NK-92 (cell line): ENCODE data around the gene NAMPT.
"Not testable (repeated sequence)": the region's sequence is repeated elsewhere in the genome, so short reads cannot be mapped to it uniquely, and the experiment has no call there.

Source experiments
- DNase-seq: peaks from one replicate; lab custom pipeline; 2025; ENCODE audit not compliant: unreplicated experiment; lab: John Stamatoyannopoulos, UW

NAMPT gene

GRCh38 chr7:106234425-106234824 is 50.4 kb downstream of the NAMPT start:
- DNase-seq: no peak

- no peak for DNase-seq
Observed at GRCh38 chr7:106231856-106232490, 52.8 kb downstream of the NAMPT start.

DNA sequence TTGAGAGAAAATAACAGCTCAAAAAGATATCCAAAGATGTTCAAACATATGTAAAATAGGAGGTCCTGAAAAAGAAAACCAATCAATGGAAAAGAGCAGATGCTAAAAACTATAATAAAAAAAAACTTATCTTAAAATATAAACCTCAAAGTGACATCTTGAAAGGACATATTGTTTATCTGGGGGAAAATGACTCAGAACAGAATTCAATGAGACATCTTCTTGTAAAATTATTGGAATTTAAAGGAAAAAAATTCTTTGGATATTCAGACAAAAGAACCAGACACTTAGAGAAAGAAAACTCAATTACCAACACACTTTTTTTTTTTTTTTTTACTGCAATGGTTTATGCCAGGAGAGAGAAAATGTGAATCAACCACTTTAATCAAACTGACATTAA is 58.9 kb downstream of the NAMPT start:
- DNase-seq: no peak

DNA sequence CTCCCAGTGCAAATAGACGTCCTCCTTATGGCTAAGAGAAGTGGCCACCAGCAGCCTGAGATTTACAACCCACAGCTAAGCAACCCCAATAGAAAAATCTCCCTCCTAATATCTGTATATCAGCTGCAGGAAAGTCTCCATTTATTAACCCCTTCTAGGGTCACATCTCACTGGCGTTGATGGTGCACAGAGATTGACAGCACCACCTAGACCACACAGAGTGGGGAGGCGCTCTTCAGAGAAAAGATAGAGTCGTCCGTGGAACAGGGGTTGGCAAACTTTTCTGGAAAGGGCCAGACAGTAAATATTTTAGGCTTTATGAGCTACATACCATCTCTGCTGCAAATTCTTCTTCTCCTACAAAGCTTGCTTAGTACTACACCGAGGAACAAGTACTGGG is 60.0 kb downstream of the NAMPT start:
- DNase-seq: no peak

- no peak for DNase-seq
Observed at GRCh38 chr7:106223156-106223555, 61.6 kb downstream of the NAMPT start.

GRCh38 chr7:106222545-106222944 is 62.2 kb downstream of the NAMPT start:
- DNase-seq: no peak

DNA sequence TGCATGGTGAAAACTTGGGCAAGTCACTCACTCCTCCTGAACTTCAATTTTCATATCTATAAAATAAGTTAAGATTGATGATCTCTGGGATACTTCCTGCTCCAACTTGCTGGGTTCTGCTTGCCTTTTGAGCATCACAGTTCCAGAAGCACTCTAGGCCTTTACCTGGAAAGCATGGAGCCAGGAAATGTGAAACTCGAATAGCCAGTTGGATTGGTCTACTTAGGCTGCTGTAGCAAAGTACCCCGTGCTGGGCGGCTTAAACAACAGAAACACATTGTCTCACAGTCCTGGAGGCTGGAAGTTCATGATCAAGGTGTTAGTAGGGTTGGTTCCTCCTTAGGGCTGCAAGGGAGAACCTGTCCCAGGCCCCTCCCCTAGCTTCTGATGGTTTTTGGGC is 64.5 kb downstream of the NAMPT start:
- DNase-seq: no peak

GRCh38 chr7:106219170-106219569 is 65.6 kb downstream of the NAMPT start:
- no peak for DNase-seq

DNA sequence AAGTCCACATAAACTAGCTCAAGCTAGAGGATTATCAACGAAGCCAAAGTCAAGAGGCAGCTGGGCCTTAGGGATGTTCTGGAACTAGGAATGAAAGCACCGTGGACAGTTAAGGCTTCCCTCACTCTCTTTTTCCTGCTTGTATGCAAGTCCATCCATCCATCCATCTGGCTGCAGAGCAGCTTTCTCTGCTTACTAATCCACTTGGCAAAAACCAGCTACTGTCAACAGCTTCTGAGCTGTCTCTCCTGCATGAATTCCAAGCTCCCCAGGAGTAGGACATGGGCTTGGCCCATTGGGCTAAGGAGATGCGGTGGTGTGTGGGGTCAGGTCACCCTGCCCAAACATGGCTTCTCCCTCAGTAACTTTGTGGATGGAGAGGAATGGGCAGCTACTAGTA is 66.2 kb downstream of the NAMPT start:
- DNase-seq: no peak

DNA sequence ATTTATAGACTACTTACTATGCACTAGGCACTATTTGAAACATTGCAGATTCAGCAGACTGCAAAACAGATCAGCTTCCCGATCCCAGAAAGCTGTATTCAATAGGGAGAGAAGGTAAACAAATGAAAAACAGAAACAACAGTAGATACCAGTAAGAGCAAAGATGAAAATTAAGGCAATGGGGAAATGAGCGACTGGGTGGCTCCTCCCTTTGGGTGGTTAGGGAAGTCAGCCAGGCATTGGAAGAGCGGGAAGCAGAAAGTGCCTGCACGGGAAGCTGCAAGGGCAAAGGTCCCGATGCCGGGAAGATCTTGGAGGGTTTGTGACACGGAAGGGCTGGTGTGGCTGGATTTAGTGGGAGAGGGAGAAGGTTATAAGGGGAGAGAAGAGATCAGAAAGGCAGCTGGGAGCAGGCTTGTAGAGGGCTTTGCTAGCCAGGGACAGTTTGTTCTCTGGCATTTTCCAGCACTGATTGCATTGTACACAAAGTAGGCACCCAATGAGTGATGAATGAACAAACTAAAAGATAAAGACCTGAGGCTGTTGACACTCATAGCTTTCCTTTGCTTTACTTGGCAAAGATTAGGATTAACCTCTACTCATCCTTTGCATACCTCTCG is 67.8 kb downstream of the NAMPT start:
- DNase-seq: no peak

DNA sequence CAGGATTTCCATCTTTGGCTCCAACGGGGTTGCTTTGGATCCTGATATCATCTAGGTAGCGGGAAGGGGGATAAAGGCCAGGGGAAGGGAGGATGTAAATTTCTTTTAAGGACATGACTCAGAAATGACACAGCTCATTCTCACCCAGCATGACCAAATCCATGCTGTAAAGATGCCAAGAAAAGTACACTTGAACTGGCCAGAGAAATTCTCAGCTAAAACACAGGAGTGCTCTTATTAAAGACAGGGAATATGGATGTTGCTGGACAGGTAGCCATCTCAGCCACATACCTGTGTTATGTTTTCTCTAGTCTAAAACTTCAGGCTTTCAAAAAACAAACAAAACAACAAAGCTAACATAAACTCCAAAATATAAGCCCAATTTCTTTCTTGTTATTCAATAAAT is 68.3 kb downstream of the NAMPT start:
- DNase-seq: no peak

DNA sequence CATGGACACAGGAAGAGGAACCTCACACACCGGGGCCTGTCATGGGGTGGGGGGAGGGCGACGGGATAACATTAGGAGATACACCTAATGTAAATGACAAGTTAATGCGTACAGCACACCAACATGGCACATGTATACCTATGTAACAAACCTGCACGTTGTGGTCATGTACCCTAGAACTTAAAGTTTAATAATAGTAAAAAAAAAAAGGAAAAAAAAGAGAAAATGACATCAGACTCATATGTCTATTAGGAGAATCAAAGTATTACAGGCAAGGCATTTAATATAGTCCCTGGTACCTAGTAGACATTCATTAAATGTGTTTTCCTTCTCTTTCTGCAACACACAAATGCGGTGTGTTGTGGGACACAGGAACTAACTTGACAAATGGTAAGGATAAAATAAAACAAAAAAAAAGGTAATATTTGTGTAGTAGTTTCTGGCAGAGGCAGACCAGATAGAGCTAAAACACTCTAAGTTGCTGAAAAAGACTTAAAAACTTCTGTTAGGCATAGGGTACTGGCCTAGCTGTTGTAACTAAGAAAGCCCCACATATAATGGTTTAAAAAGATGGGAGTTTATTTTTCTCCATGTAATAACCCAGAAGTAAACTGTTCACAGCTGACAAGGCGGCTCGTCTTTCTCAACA is 68.8 kb downstream of the NAMPT start:
- DNase-seq: no peak

- DNase-seq: not testable (repeated sequence)
Observed at GRCh38 chr7:106208944-106209343, 75.8 kb downstream of the NAMPT start.

- no peak for DNase-seq
Observed at GRCh38 chr7:106206826-106207541, 77.8 kb downstream of the NAMPT start.

- no peak for DNase-seq
Observed at GRCh38 chr7:106205621-106206222, 79.1 kb downstream of the NAMPT start.

- DNase-seq: no peak
Observed at GRCh38 chr7:106203473-106203872, 81.3 kb downstream of the NAMPT start.

- no peak for DNase-seq
Observed at GRCh38 chr7:106201164-106201563, 83.6 kb downstream of the NAMPT start.

GRCh38 chr7:106199813-106200364 is 84.9 kb downstream of the NAMPT start:
- no peak for DNase-seq

DNA sequence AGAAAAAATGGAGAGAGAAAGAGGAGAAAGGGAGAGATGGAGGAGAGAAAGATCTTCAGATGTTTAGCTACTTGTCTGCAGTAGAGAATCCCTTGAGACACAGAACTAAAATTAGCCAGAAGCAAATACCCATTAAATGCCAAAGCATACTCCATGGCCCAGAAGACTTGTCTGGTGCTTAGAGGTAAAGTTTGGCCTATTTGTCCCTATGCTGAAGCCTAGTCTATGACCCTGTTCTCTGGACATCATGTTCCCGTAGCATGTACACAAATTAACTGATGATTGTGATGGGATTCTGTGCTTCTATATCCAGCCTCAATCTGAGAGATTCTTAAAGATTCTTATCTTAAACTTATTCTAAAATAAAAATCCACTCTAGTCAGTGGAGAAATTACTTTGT is 85.8 kb downstream of the NAMPT start:
- DNase-seq: no peak
